Lower leg skin (tissue), 4 donors: ENCODE measurements around the gene FRMD8. TPM values are rescaled to one million over a fixed set of nuclear protein-coding genes. Genes with fewer than 3 reads are reported as not detected.

Experiments used
- DNase-seq, 2 donors: peaks; one replicate each; pipeline ENCODE4 v3.0.0-alpha.2; 2019; ENCODE audit warnings: low spot score in 2 of 2
- H3K4me3 ChIP-seq: fragments of 200-600 bp; sonication (generic); 2 replicates; pipeline ENCODE4 v1.5.1; 2017; ENCODE audit warnings: mild to moderate bottlenecking, low read depth; ENCODE audit not compliant: poor library complexity, severe bottlenecking
- CTCF ChIP-seq, 3 donors: fragments of 450-650 bp; IDR thresholded peaks; one replicate each; pipeline ENCODE4 v1.5.1; 2016; ENCODE audit warnings: antibody characterized with exemption in 3 of 3, mild to moderate bottlenecking in 3 of 3, moderate library complexity in 2 of 3
- POLR2A ChIP-seq, 2 donors: fragments of 450-650 bp; IDR thresholded peaks; one replicate each; pipeline ENCODE4 v1.6.1; 2016 to 2017; ENCODE audit warnings: antibody characterized with exemption in 2 of 2, mild to moderate bottlenecking in 1 of 2, moderate library complexity in 1 of 2
- WGBS, 2 donors: methylation state at CpG; one replicate each; pipeline ENCODE4 v1.1.5; 2018; 5-methylcytosine and 5-hydroxymethylcytosine counted together
- intact Hi-C: fragments of 100-400 bp; cut with DNase I; formaldehyde crosslinking; loops from one replicate; pipeline ENCODE4 v1.15.0; 2023; ENCODE audit warnings: low total_unique reads
- microRNA counts, 2 donors: library from miRNA; unstranded; fragments of <30 nt; microRNA quantifications; one replicate each; lab custom pipeline; 2016
- total RNA-seq, 4 donors: library from RNA; depleted of rRNA; stranded (reverse); fragments of >200 nt; gene quantifications; one replicate each; pipeline ENCODE4 v1.1.0, GENCODE V29; 2016

Gene FRMD8
- total RNA-seq, 4 donors from 2014 or later, result 81.8 to 135 (median 112) TPM

- TF ChIP-seq POLR2A (IDR thresholded peaks at IDR 0.05), result no peak
- TF ChIP-seq CTCF (IDR thresholded peaks at IDR 0.05), result no peak
- intact Hi-C loops, result no loop called here
- WGBS, 2 donors, result 56 to 72% methylated on average over 3 of the region's 3 CpGs
- no peak for DNase-seq
- no peak overlapping the region for H3K4me3 ChIP-seq
Measured at GRCh38 chr11:65456418-65456817, 70.0 kb downstream of the FRMD8 start.

DNA sequence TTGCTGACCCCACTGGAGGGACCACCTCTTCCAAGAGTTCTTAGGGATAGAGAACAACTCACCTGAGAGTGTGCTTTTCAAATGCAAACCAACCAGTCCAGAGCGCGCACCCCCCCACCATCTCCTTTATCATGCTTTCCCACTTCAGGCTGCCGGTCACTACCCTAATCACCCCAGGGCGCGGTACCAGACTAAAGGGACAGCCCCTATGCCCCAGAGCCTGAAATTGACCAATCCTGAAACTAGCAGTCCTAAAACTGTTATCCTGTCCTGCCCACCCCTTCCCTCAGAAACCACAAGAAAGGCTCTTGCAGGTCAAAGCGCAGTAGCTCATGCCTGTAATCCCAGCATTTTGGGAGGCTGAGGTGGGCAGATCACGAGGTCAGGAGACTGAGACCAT is 73.1 kb downstream of the FRMD8 start:
- TF ChIP-seq CTCF (IDR thresholded peaks at IDR 0.05) (no peak), POLR2A (IDR thresholded peaks at IDR 0.05) (no peak)
- no peak overlapping the region for H3K4me3 ChIP-seq
- DNase-seq, result no peak
- WGBS, 2 donors, result 90 to 92% methylated on average over 7 of the region's 7 CpGs
- intact Hi-C loops, result no loop called here

MicroRNAs within 50 kb of the gene (microRNA counts, 767-probe panel; counts per million panel counts)
- microRNA hsa-miR-612 (lab: Ali Mortazavi, UCI), result 358 to 5,995 counts per million in 2 donors

Other genes with a start within 250 kb of the FRMD8 start
- gene SPDYC, start 216.4 kb upstream of the FRMD8 start, total RNA-seq, result not detected
- gene CAPN1, start 204.7 kb upstream of the FRMD8 start, total RNA-seq, result 100 to 1,000 TPM; 284 to 464 (median 363) TPM
- gene POLA2, start 124.7 kb upstream of the FRMD8 start, total RNA-seq, result 10 to 100 TPM in 1 of 4 donors, 1 to 10 TPM in 3; 6.7 to 11.2 (median 7.6) TPM
- 1 to 10 TPM in 3 of 4 donors, not detected in 1; 2.5 to 4.2 (median 3.4) TPM for gene CDC42EP2, start 71.8 kb upstream of the FRMD8 start, total RNA-seq
- 10 to 100 TPM; 20.6 to 36.4 (median 26.1) TPM for gene DPF2, start 52.8 kb upstream of the FRMD8 start, total RNA-seq
- gene TIGD3, start 31.9 kb upstream of the FRMD8 start, total RNA-seq, result under 1 TPM in 3 of 4 donors, not detected in 1; 0.19 to 0.26 (median 0.20) TPM
- 1 to 10 TPM; 1.8 to 8.0 (median 5.3) TPM for gene SLC25A45, start 4.0 kb upstream of the FRMD8 start, total RNA-seq
- 100 to 1,000 TPM; 147 to 645 (median 301) TPM for gene NEAT1, start 36.2 kb downstream of the FRMD8 start, total RNA-seq
- over 10,000 TPM in 1 of 4 donors, 1,000 to 10,000 TPM in 3; 5,806 to 14,299 (median 7,416) TPM for gene MALAT1, start 112.4 kb downstream of the FRMD8 start, total RNA-seq
- gene SCYL1, start 138.4 kb downstream of the FRMD8 start, total RNA-seq, result 100 to 1,000 TPM in 1 of 4 donors, 10 to 100 TPM in 3; 73.1 to 103 (median 89.5) TPM
- 100 to 1,000 TPM in 2 of 4 donors, 10 to 100 TPM in 2; 71.9 to 113 (median 100) TPM for gene LTBP3, start 171.7 kb downstream of the FRMD8 start, total RNA-seq
- 10 to 100 TPM; 41.9 to 62.9 (median 50.6) TPM for gene ZNRD2, start 183.8 kb downstream of the FRMD8 start, total RNA-seq
- gene FAM89B, start 185.9 kb downstream of the FRMD8 start, total RNA-seq, result 10 to 100 TPM; 57.8 to 73.3 (median 61.2) TPM
- 10 to 100 TPM; 40.5 to 71.0 (median 57.3) TPM for gene EHBP1L1, start 189.4 kb downstream of the FRMD8 start, total RNA-seq
- gene KCNK7, start 209.2 kb downstream of the FRMD8 start, total RNA-seq, result 100 to 1,000 TPM; 168 to 197 (median 184) TPM
- gene MAP3K11, start 227.6 kb downstream of the FRMD8 start, total RNA-seq, result 10 to 100 TPM; 31.6 to 40.0 (median 39.1) TPM
- 10 to 100 TPM; 24.1 to 44.1 (median 34.4) TPM for gene PCNX3, start 229.1 kb downstream of the FRMD8 start, total RNA-seq